PFSK-1 (cell line): ENCODE results near the gene SCARB1.

ENCODE experiments used
- FOXP2 ChIP-seq: optimal IDR thresholded peaks from 2 replicates; pipeline ENCODE3; 2011; ENCODE audit warnings: borderline replicate concordance, control low read depth, inconsistent platforms; ENCODE audit not compliant: insufficient read depth; ENCODE audit errors: extremely low read length, extremely low read depth
- POLR2AphosphoS5 ChIP-seq: IDR thresholded peaks from 2 replicates; pipeline ENCODE4 v1.6.1; 2012; ENCODE audit warnings: low read depth, mild to moderate bottlenecking, control low read depth, low read length, moderate library complexity
- SIN3A ChIP-seq: IDR thresholded peaks from 2 replicates; pipeline ENCODE4 v1.6.1; 2012; ENCODE audit warnings: mild to moderate bottlenecking, low read length, moderate library complexity, borderline replicate concordance; ENCODE audit not compliant: insufficient read depth
- TAF1 ChIP-seq: IDR thresholded peaks from 2 replicates; pipeline ENCODE4 v1.6.1; 2012; ENCODE audit warnings: low read length, control low read depth, borderline replicate concordance; ENCODE audit not compliant: insufficient read depth
- TF ChIP-seq, protein P1 (sequence below), 2 experiments: IDR thresholded peaks; 2 replicates each; pipeline versions ENCODE4 v1.6.1 to v1.8.0; 2011 to 2012; ENCODE audit warnings: low read depth in 2 of 2, low read length in 2 of 2, control low read depth in 1 of 2, inconsistent platforms in 1 of 2, mild to moderate bottlenecking in 1 of 2, moderate library complexity in 1 of 2; ENCODE audit not compliant: insufficient read depth in 1 of 2

Gene SCARB1

DNA sequence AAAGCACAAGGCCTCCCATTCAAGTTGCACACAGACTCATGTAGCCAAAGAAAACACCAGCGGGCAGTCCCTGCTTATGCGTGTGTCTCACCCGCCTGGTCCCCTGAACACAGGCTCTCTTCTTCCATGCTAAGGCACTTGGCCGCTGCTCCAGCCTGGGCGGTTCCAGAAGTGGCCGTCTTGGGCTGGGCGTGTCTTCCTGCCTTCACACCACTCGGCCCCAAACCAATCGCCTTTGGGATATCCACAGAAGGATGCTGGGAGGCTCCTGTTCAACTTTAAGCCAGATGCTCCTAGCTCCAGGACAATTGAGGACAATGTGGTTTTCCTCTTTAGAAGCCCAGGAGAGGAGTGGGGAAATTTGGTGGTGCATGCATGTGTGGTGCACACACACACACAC is 2.2 kb downstream of the SCARB1 start:
- TF ChIP-seq SIN3A (no peak), TAF1 (no peak), POLR2AphosphoS5 (no peak), FOXP2 (peak; percentile 17)
- TF ChIP-seq, protein P1, sequence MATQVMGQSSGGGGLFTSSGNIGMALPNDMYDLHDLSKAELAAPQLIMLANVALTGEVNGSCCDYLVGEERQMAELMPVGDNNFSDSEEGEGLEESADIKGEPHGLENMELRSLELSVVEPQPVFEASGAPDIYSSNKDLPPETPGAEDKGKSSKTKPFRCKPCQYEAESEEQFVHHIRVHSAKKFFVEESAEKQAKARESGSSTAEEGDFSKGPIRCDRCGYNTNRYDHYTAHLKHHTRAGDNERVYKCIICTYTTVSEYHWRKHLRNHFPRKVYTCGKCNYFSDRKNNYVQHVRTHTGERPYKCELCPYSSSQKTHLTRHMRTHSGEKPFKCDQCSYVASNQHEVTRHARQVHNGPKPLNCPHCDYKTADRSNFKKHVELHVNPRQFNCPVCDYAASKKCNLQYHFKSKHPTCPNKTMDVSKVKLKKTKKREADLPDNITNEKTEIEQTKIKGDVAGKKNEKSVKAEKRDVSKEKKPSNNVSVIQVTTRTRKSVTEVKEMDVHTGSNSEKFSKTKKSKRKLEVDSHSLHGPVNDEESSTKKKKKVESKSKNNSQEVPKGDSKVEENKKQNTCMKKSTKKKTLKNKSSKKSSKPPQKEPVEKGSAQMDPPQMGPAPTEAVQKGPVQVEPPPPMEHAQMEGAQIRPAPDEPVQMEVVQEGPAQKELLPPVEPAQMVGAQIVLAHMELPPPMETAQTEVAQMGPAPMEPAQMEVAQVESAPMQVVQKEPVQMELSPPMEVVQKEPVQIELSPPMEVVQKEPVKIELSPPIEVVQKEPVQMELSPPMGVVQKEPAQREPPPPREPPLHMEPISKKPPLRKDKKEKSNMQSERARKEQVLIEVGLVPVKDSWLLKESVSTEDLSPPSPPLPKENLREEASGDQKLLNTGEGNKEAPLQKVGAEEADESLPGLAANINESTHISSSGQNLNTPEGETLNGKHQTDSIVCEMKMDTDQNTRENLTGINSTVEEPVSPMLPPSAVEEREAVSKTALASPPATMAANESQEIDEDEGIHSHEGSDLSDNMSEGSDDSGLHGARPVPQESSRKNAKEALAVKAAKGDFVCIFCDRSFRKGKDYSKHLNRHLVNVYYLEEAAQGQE (IDR thresholded peaks at IDR 0.05; ENCODE audit: insufficient read depth in 1 of 2, low read depth in 2 of 2, low read length in 2 of 2) = no peak

GRCh38 chr12:124857921-124858461 is 5.7 kb downstream of the SCARB1 start:
- TF ChIP-seq, protein P1 (IDR thresholded peaks at IDR 0.05; ENCODE audit: insufficient read depth in 1 of 2, low read depth in 2 of 2, low read length in 2 of 2) = no peak
- no peak for TF ChIP-seq POLR2AphosphoS5
- no peak for TF ChIP-seq TAF1
- no peak for TF ChIP-seq FOXP2
- TF ChIP-seq SIN3A = no peak

GRCh38 chr12:124856842-124857178 is 6.9 kb downstream of the SCARB1 start:
- no peak for TF ChIP-seq FOXP2

- no peak for TF ChIP-seq POLR2AphosphoS5
- TF ChIP-seq FOXP2 = no peak
- no peak for TF ChIP-seq SIN3A
- TF ChIP-seq, protein P1 (IDR thresholded peaks at IDR 0.05; ENCODE audit: insufficient read depth in 1 of 2, low read depth in 2 of 2, low read length in 2 of 2) = no peak
- TF ChIP-seq TAF1 = no peak
Observed at GRCh38 chr12:124856132-124856841, 7.4 kb downstream of the SCARB1 start.

GRCh38 chr12:124855275-124855957 is 8.2 kb downstream of the SCARB1 start:
- TF ChIP-seq SIN3A (no peak), FOXP2 (no peak), TAF1 (no peak), POLR2AphosphoS5 (no peak)
- TF ChIP-seq, protein P1 (IDR thresholded peaks at IDR 0.05; ENCODE audit: insufficient read depth in 1 of 2, low read depth in 2 of 2, low read length in 2 of 2) = no peak
